Measurements from ENCODE around the gene ZFHX2. TPM values are rescaled to one million over a fixed set of nuclear protein-coding genes. Genes with fewer than 3 reads are reported as not detected.
"Not testable (repeated sequence)": the region's sequence is repeated elsewhere in the genome, so short reads cannot be mapped to it uniquely, and the experiment has no call there.

The ZFHX2 gene
- total RNA-seq = 0.81 TPM

GRCh38 chr14:23551266-23552028 is at the start of gene ZFHX2:
ZFHX2 (minus strand) TSS chr14:23551765; CDS start chr14:23535325, 16,440 bp downstream.
- peak; percentile 37 to 64 (median 51) for DNase-seq (ENCODE audit: low read depth in 2 of 3, low spot score in 2 of 3)

- no peak for DNase-seq (ENCODE audit: low read depth in 2 of 3, low spot score in 2 of 3)
Measured at GRCh38 chr14:23600806-23601205, 49.2 kb upstream of the ZFHX2 start.

- DNase-seq (ENCODE audit: low read depth in 2 of 3, low spot score in 2 of 3) = no peak
Measured at GRCh38 chr14:23600322-23600707, 48.8 kb upstream of the ZFHX2 start.

GRCh38 chr14:23594191-23594590 is 42.6 kb upstream of the ZFHX2 start:
- not testable (repeated sequence) for DNase-seq (ENCODE audit: low read depth in 2 of 3, low spot score in 2 of 3)

GRCh38 chr14:23590198-23590597 is 38.6 kb upstream of the ZFHX2 start:
- DNase-seq (ENCODE audit: low read depth in 2 of 3, low spot score in 2 of 3) = no peak

- no peak for DNase-seq (ENCODE audit: low read depth in 2 of 3, low spot score in 2 of 3)
Measured at GRCh38 chr14:23589606-23590005, 38.0 kb upstream of the ZFHX2 start.

GRCh38 chr14:23588884-23589598 is 37.5 kb upstream of the ZFHX2 start:
- peak; percentile 49 to 94 (median 90) for DNase-seq (ENCODE audit: low read depth in 2 of 3, low spot score in 2 of 3)

GRCh38 chr14:23584527-23585203 is 33.1 kb upstream of the ZFHX2 start:
- DNase-seq (ENCODE audit: low read depth in 2 of 3, low spot score in 2 of 3) = not testable (repeated sequence)

GRCh38 chr14:23583761-23584526 is 32.4 kb upstream of the ZFHX2 start:
- DNase-seq (ENCODE audit: low read depth in 2 of 3, low spot score in 2 of 3) = not testable (repeated sequence)

- no peak for DNase-seq (ENCODE audit: low read depth in 2 of 3, low spot score in 2 of 3)
Measured at GRCh38 chr14:23582906-23583760, 31.6 kb upstream of the ZFHX2 start.

GRCh38 chr14:23580948-23581281 is 29.4 kb upstream of the ZFHX2 start:
- no peak for DNase-seq (ENCODE audit: low read depth in 2 of 3, low spot score in 2 of 3)

GRCh38 chr14:23580152-23580926 is 28.8 kb upstream of the ZFHX2 start:
- DNase-seq (ENCODE audit: low read depth in 2 of 3, low spot score in 2 of 3) = no peak

- DNase-seq (ENCODE audit: low read depth in 2 of 3, low spot score in 2 of 3) = no peak
Measured at GRCh38 chr14:23579739-23580138, 28.2 kb upstream of the ZFHX2 start.

GRCh38 chr14:23579311-23579630 is 27.7 kb upstream of the ZFHX2 start:
- DNase-seq (ENCODE audit: low read depth in 2 of 3, low spot score in 2 of 3) = no peak

GRCh38 chr14:23578560-23579310 is 27.2 kb upstream of the ZFHX2 start, which contains the start of gene JPH4:
JPH4 (minus strand) TSS chr14:23578790; CDS start chr14:23577453, 1,337 bp downstream.
- no peak for DNase-seq (ENCODE audit: low read depth in 2 of 3, low spot score in 2 of 3)

GRCh38 chr14:23577710-23578392 is 26.3 kb upstream of the ZFHX2 start:
- no peak for DNase-seq (ENCODE audit: low read depth in 2 of 3, low spot score in 2 of 3)

- DNase-seq (ENCODE audit: low read depth in 2 of 3, low spot score in 2 of 3) = no peak
Measured at GRCh38 chr14:23577004-23577681, 25.6 kb upstream of the ZFHX2 start.
